Loucy (cell line): Measurements from ENCODE around the gene MRPS14.

ENCODE experiments used
- H2AFZ ChIP-seq: fragments of 200-600 bp; sonication (generic); 2 replicates; pipeline ENCODE4 v1.6.0; 2016; ENCODE audit warnings: antibody characterized with exemption, mild to moderate bottlenecking, low read length, moderate library complexity
- H3F3A ChIP-seq: fragments of 200-600 bp; 2 replicates; pipeline ENCODE4 v1.6.0; 2016; ENCODE audit warnings: antibody characterized with exemption, low read depth, mild to moderate bottlenecking
- H3K27me3 ChIP-seq: fragments of 200-600 bp; sonication (generic); 2 replicates; pipeline ENCODE4 v1.6.1; 2014; ENCODE audit warnings: low read length, mild to moderate bottlenecking; ENCODE audit not compliant: insufficient read depth, poor library complexity, severe bottlenecking
- H3K36me3 ChIP-seq: fragments of 200-600 bp; sonication (generic); 2 replicates; pipeline ENCODE4 v1.6.1; 2016; ENCODE audit warnings: low read length; ENCODE audit not compliant: insufficient read depth
- H3K4me1 ChIP-seq: fragments of 200-600 bp; sonication (generic); 2 replicates; pipeline ENCODE4 v1.5.1; 2014; ENCODE audit warnings: low read length, mild to moderate bottlenecking; ENCODE audit not compliant: insufficient read depth, poor library complexity, severe bottlenecking
- H3K4me2 ChIP-seq: fragments of 200-600 bp; sonication (generic); 2 replicates; pipeline ENCODE4 v1.6.0; 2014; ENCODE audit warnings: antibody characterized with exemption, low read length, low read depth, mild to moderate bottlenecking; ENCODE audit not compliant: poor library complexity, severe bottlenecking
- H3K4me3 ChIP-seq: fragments of 200-600 bp; sonication (generic); 2 replicates; pipeline ENCODE4 v1.5.1; 2014; ENCODE audit warnings: low read length, mild to moderate bottlenecking, mixed read lengths; ENCODE audit not compliant: poor library complexity, severe bottlenecking
- H3K79me2 ChIP-seq: fragments of 200-600 bp; sonication (generic); 2 replicates; pipeline ENCODE4 v1.6.1; 2014; ENCODE audit warnings: low read length; ENCODE audit not compliant: insufficient read depth
- H3K9ac ChIP-seq: fragments of 200-600 bp; sonication (generic); 2 replicates; pipeline ENCODE4 v1.6.0; 2014; ENCODE audit warnings: mild to moderate bottlenecking, low read depth, low read length, moderate library complexity; ENCODE audit not compliant: poor library complexity, severe bottlenecking
- H3K9me2 ChIP-seq: fragments of 200-600 bp; sonication (generic); replicated peaks from 2 replicates; pipeline ENCODE4 v1.6.1; 2016; ENCODE audit warnings: low read depth, low read length, mixed read lengths
- H3K9me3 ChIP-seq: fragments of 200-600 bp; sonication (generic); 2 replicates; pipeline ENCODE4 v1.6.1; 2014; ENCODE audit warnings: mild to moderate bottlenecking, antibody characterized with exemption, low read length, low read depth; ENCODE audit not compliant: insufficient read depth
- H4K20me1 ChIP-seq: fragments of 200-600 bp; sonication (generic); 2 replicates; pipeline ENCODE4 v1.6.0; 2014; ENCODE audit warnings: antibody characterized with exemption, low read length, mild to moderate bottlenecking; ENCODE audit not compliant: insufficient read depth, poor library complexity, severe bottlenecking
- EZH2phosphoT487 ChIP-seq: fragments of 200-600 bp; IDR thresholded peaks from 2 replicates; pipeline ENCODE4 v1.6.1; 2018; ENCODE audit warnings: antibody characterized with exemption, mild to moderate bottlenecking, moderate library complexity, borderline replicate concordance
- TF ChIP-seq, protein P1 (sequence below): fragments of 200-600 bp; sonication (generic); conservative IDR thresholded peaks from 2 replicates; pipeline ENCODE4 v1.5.1; 2014; ENCODE audit warnings: mild to moderate bottlenecking, antibody characterized with exemption, low read length

The MRPS14 gene

DNA sequence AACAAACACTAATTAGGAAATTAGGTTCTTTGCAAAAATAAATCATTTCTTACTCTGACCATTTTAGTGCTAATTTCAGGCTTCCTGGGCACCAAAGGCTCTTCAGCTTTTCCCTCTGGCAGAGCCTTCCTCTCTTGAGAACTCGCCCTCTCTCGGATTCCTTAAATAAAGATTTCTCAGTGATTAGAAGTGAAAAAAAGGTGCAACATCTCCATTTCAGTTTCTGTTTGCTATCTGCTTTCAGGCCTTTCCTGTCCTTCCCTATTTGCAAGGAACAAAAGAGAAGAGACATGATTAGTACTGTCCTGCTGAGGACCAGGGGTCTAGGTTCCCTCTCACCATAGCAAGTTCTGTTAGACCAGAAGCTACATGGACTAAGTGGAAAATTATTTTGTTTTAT is 51.3 kb downstream of the MRPS14 start:
- no peaks in the 10 kb centered on the region for H3K36me3 ChIP-seq
- no peak for TF ChIP-seq EZH2phosphoT487
- TF ChIP-seq, protein P1, sequence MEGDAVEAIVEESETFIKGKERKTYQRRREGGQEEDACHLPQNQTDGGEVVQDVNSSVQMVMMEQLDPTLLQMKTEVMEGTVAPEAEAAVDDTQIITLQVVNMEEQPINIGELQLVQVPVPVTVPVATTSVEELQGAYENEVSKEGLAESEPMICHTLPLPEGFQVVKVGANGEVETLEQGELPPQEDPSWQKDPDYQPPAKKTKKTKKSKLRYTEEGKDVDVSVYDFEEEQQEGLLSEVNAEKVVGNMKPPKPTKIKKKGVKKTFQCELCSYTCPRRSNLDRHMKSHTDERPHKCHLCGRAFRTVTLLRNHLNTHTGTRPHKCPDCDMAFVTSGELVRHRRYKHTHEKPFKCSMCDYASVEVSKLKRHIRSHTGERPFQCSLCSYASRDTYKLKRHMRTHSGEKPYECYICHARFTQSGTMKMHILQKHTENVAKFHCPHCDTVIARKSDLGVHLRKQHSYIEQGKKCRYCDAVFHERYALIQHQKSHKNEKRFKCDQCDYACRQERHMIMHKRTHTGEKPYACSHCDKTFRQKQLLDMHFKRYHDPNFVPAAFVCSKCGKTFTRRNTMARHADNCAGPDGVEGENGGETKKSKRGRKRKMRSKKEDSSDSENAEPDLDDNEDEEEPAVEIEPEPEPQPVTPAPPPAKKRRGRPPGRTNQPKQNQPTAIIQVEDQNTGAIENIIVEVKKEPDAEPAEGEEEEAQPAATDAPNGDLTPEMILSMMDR, result no peak
- no peaks in the 10 kb centered on the region for H3K9me2 ChIP-seq

GRCh38 chr1:174971466-174971865 is 51.8 kb downstream of the MRPS14 start:
- no peaks in the 10 kb centered on the region for H3K27me3 ChIP-seq
- no peak for TF ChIP-seq EZH2phosphoT487
- TF ChIP-seq, protein P1, result no peak
- H3K9me2 ChIP-seq, result no peaks in the 10 kb centered on the region
- no peak overlapping the region for H3K4me3 ChIP-seq
- H3K4me1 ChIP-seq, result peaks cover 42% of the 10 kb centered on the region
- no peak overlapping the region for H2AFZ ChIP-seq
- no peaks in the 10 kb centered on the region for H3K9me3 ChIP-seq
- no peaks in the 10 kb centered on the region for H3K79me2 ChIP-seq
- peak overlapping the region; percentile 27 for H3K4me2 ChIP-seq
- H3K36me3 ChIP-seq, result no peaks in the 10 kb centered on the region
- no peaks in the 10 kb centered on the region for H3F3A ChIP-seq
- no peak overlapping the region for H3K9ac ChIP-seq
- H4K20me1 ChIP-seq, result no peaks in the 10 kb centered on the region

More for the DNA sequence above, 51.3 kb downstream of the MRPS14 start:
- H2AFZ ChIP-seq, result no peak overlapping the region
- H3K4me2 ChIP-seq, result no peak overlapping the region
- peaks cover 42% of the 10 kb centered on the region for H3K4me1 ChIP-seq
- no peaks in the 10 kb centered on the region for H3K79me2 ChIP-seq
- H3K4me3 ChIP-seq, result no peak overlapping the region
- no peaks in the 10 kb centered on the region for H3K9me3 ChIP-seq
- no peaks in the 10 kb centered on the region for H3F3A ChIP-seq
- H3K9ac ChIP-seq, result no peak overlapping the region
- H4K20me1 ChIP-seq, result no peaks in the 10 kb centered on the region
- H3K27me3 ChIP-seq, result no peaks in the 10 kb centered on the region

GRCh38 chr1:174969977-174970376 is 53.2 kb downstream of the MRPS14 start:
- Histone ChIP-seq H3K9me3 (no peaks in the 10 kb centered on the region), H4K20me1 (no peaks in the 10 kb centered on the region), H3K4me3 (no peak overlapping the region), H3K9ac (no peak overlapping the region), H3F3A (no peaks in the 10 kb centered on the region; the same call in 1 of the 2 replicates), H3K79me2 (no peaks in the 10 kb centered on the region), H3K27me3 (no peaks in the 10 kb centered on the region), H3K4me1 (peaks cover 52% of the 10 kb centered on the region), H3K9me2 (no peaks in the 10 kb centered on the region), H2AFZ (no peak overlapping the region), H3K36me3 (no peaks in the 10 kb centered on the region), H3K4me2 (peak overlapping the region; percentile 7)
- no peak for TF ChIP-seq EZH2phosphoT487
- TF ChIP-seq, protein P1, result no peak
